HepG2 (cell line): ENCODE results near the gene TIAM1. TPM values are rescaled to one million over a fixed set of nuclear protein-coding genes. Genes with fewer than 3 reads are reported as not detected.

Source experiments
- ATAC-seq: fragments of 200-7000 bp; cut with Tn5 transposase; 3 replicates; pipeline ENCODE4 v1.9.1; 2020; ENCODE audit warnings: mild to moderate bottlenecking, moderate library complexity
- BruUV-seq: library from RNA; stranded (reverse); fragments of 400-500 nt; replicated peaks from 2 replicates; lab custom pipeline; 2021; lab: Mats Ljungman, UMichigan
- CTCF ChIA-PET: fragments of 300-600 bp; formaldehyde crosslinking; extraction: SDS; loops from one replicate; lab custom pipeline; 2021; ENCODE audit warnings: low total read pairs, inconsistent platforms, low intra/inter-chr PET ratio; lab: Yijun Ruan, JAX
- POLR2A ChIA-PET: fragments of 350-600 bp; sonication (Branson Sonifier 250); formaldehyde crosslinking; loops from one replicate; lab custom pipeline; 2020; ENCODE audit warnings: antibody characterized with exemption, inconsistent platforms; lab: Yijun Ruan, JAX
- DNase-seq: peaks from one replicate; pipeline ENCODE4 v3.0.0-alpha.2; 2015; ENCODE audit warnings: low spot score
- FAIRE-seq: peaks from 3 replicates; lab custom pipeline; 2011; peaks lifted over from hg19 to GRCh38; lab: Jason Lieb, UNC
- H2AFZ ChIP-seq: one replicate; pipeline ENCODE4 v1.6.1; 2011; ENCODE audit warnings: low read length, inconsistent platforms
- H3K27ac ChIP-seq: fragments of 300-600 bp; 3 replicates; pipeline ENCODE4 v1.8.0; 2011; ENCODE audit warnings: mixed run types, mild to moderate bottlenecking, mixed read lengths, low read length, inconsistent platforms; ENCODE audit not compliant: insufficient read depth; ENCODE audit errors: extremely low read length
- H3K27me3 ChIP-seq, 2 experiments: fragments of 200-600 bp in 1 of 2; 2 replicates in 1 of 2; 3 replicates in 1 of 2; pipeline versions ENCODE4 v1.6.0 to v1.8.0; 2011; ENCODE audit warnings: low read length in 2 of 2, mild to moderate bottlenecking in 2 of 2, moderate library complexity in 2 of 2, inconsistent platforms in 1 of 2; ENCODE audit not compliant: insufficient read depth in 2 of 2, control insufficient read depth in 1 of 2
- H3K36me3 ChIP-seq, 2 experiments: fragments of 200-600 bp in 1 of 2; replicated peaks in 1 of 2; 2 replicates in 1 of 2; 3 replicates in 1 of 2; pipeline versions ENCODE4 v1.5.1 to v1.8.0; 2011; ENCODE audit warnings: low read length in 2 of 2, inconsistent platforms in 1 of 2; ENCODE audit not compliant: insufficient read depth in 2 of 2, control insufficient read depth in 1 of 2
- H3K4me1 ChIP-seq: 2 replicates; pipeline ENCODE4 v1.5.1; 2012; ENCODE audit warnings: low read length, inconsistent platforms; ENCODE audit not compliant: insufficient read depth
- H3K4me2 ChIP-seq: 2 replicates; pipeline ENCODE4 v1.6.0; 2011; ENCODE audit warnings: low read depth, low read length, inconsistent platforms
- H3K4me3 ChIP-seq, 3 experiments: fragments of 200-600 bp in 1 of 3; sonication (generic), shearing (Covaris generic) in 1 of 3; replicated peaks in 1 of 3; 2 replicates each; pipeline ENCODE4 v1.5.1; 2011 to 2016; ENCODE audit warnings: low read length in 3 of 3, inconsistent platforms in 2 of 3, low read depth in 2 of 3, mild to moderate bottlenecking in 2 of 3, control low read depth in 1 of 3, mixed read lengths in 1 of 3; ENCODE audit not compliant: insufficient read depth in 1 of 3
- H3K79me2 ChIP-seq: one replicate; pipeline ENCODE4 v1.6.1; 2011; ENCODE audit warnings: low read length, inconsistent platforms; ENCODE audit not compliant: insufficient read depth
- H3K9ac ChIP-seq: 2 replicates; pipeline ENCODE4 v1.6.0; 2011; ENCODE audit warnings: mild to moderate bottlenecking, low read depth, low read length, inconsistent platforms; ENCODE audit not compliant: insufficient read depth
- H3K9me3 ChIP-seq: 2 replicates; pipeline ENCODE4 v1.5.1; 2012; ENCODE audit warnings: mild to moderate bottlenecking, low read length
- H4K20me1 ChIP-seq: 2 replicates; pipeline ENCODE4 v1.6.0; 2011; ENCODE audit warnings: inconsistent platforms, mild to moderate bottlenecking, low read length, moderate library complexity; ENCODE audit not compliant: insufficient read depth
- ATAD3A ChIP-seq: sonication (generic); formaldehyde crosslinking; IDR thresholded peaks from 2 replicates; pipeline ENCODE4 v1.4.0; 2020; ENCODE audit warnings: missing genetic modification reagents
- ATF7 ChIP-seq, 2 experiments: fragments of 450-650 bp in 1 of 2; sonication (generic) in 1 of 2; formaldehyde crosslinking in 1 of 2; IDR thresholded peaks; 2 replicates each; pipeline versions ENCODE4 v1.4.0 to v1.6.1; 2016 to 2020; ENCODE audit warnings: antibody characterized with exemption in 1 of 2, mild to moderate bottlenecking in 1 of 2, missing genetic modification reagents in 1 of 2
- FOXK2 ChIP-seq: fragments of 450-650 bp; IDR thresholded peaks from 2 replicates; pipeline ENCODE4 v1.6.1; 2016
- GABPB1 ChIP-seq: IDR thresholded peaks from 2 replicates; pipeline ENCODE4 v1.6.1; 2016; ENCODE audit warnings: mild to moderate bottlenecking, missing genetic modification reagents, moderate library complexity, missing compliant biosample characterization
- HNF1B ChIP-seq: sonication (generic); formaldehyde crosslinking; IDR thresholded peaks from 2 replicates; pipeline ENCODE4 v1.5.1; 2020; ENCODE audit warnings: mild to moderate bottlenecking, moderate library complexity, missing genetic modification reagents
- MBD4 ChIP-seq: IDR thresholded peaks from 2 replicates; pipeline ENCODE4 v1.6.1; 2012; ENCODE audit warnings: low read length, inconsistent platforms, borderline replicate concordance
- MEF2D ChIP-seq: sonication (generic); formaldehyde crosslinking; IDR thresholded peaks from 2 replicates; pipeline ENCODE4 v1.5.1; 2020; ENCODE audit warnings: mild to moderate bottlenecking, missing genetic modification reagents
- REL ChIP-seq: sonication (generic); formaldehyde crosslinking; conservative IDR thresholded peaks from 2 replicates; pipeline ENCODE4 v1.8.0; 2022; ENCODE audit warnings: mild to moderate bottlenecking, missing genetic modification reagents, moderate library complexity
- ZBTB21 ChIP-seq: sonication (generic); formaldehyde crosslinking; IDR thresholded peaks from 2 replicates; pipeline ENCODE4 v1.4.0; 2020; ENCODE audit warnings: missing genetic modification reagents
- ZEB1 ChIP-seq: IDR thresholded peaks from 2 replicates; pipeline ENCODE4 v1.6.1; 2012; ENCODE audit warnings: mild to moderate bottlenecking, low read depth, inconsistent platforms; ENCODE audit not compliant: insufficient replicate concordance
- ZNF383 ChIP-seq: sonication (generic); formaldehyde crosslinking; IDR thresholded peaks from 2 replicates; pipeline ENCODE4 v1.4.0; 2020; ENCODE audit warnings: missing genetic modification reagents, mild to moderate bottlenecking, borderline replicate concordance
- ZNF597 ChIP-seq: sonication (generic); formaldehyde crosslinking; IDR thresholded peaks from 2 replicates; pipeline ENCODE4 v1.5.0; 2020; ENCODE audit warnings: missing genetic modification reagents
- ZNF629 ChIP-seq: sonication (generic); formaldehyde crosslinking; conservative IDR thresholded peaks from 2 replicates; pipeline ENCODE4 v1.5.0; 2020; ENCODE audit warnings: missing genetic modification reagents
- ZNF770 ChIP-seq: sonication (generic); formaldehyde crosslinking; IDR thresholded peaks from 2 replicates; pipeline ENCODE4 v1.5.0; 2020; ENCODE audit warnings: mild to moderate bottlenecking, missing genetic modification reagents
- WGBS: methylation state at CpG from one replicate; pipeline ENCODE4 v1.1.6; 2017; ENCODE audit warnings: low lambda C conversion rate; 5-methylcytosine and 5-hydroxymethylcytosine counted together
- in situ Hi-C: cut with HindIII; loops from 2 replicates; pipeline ENCODE4 v1.10.0; 2017; ENCODE audit warnings: low pct_unique_long_range_greater_than_20kb; ENCODE audit not compliant: extremely low pct_ligation_motif_present
- intact Hi-C: fragments of 100-400 bp; cut with micrococcal nuclease; formaldehyde crosslinking; loops from one replicate; pipeline ENCODE4 v1.10.0; 2022; ENCODE audit not compliant: unreplicated experiment
- polyA plus RNA-seq, 8 experiments: library from polyadenylated mRNA; depleted of rRNA in 3 of 8; stranded (reverse) in 7 of 8; unstranded in 1 of 8; fragments of >200 nt; fragmentation: Illumina TruSeq in 4 of 8; extraction: Trizol in 4 of 8; gene quantifications; 2 replicates each; pipeline versions ENCODE4 v1.2.1 to v1.2.3, GENCODE V29; 2011 to 2016; ENCODE audit warnings: low read depth in 4 of 8, missing spikeins in 1 of 8, mixed read lengths in 1 of 8; ENCODE audit not compliant: insufficient read depth in 1 of 8
- total RNA-seq, 5 experiments: library from RNA; depleted of rRNA; stranded (reverse); fragments of >200 nt; fragmentation: Illumina TruSeq; extraction: Trizol; gene quantifications; 2 replicates each; pipeline ENCODE4 v1.2.3, GENCODE V29; 2016; ENCODE audit warnings: low read depth in 1 of 5
- TF ChIP-seq, protein P1 (sequence below): fragments of 450-650 bp; IDR thresholded peaks from 2 replicates; pipeline ENCODE4 v1.6.1; 2017; ENCODE audit warnings: mild to moderate bottlenecking

TIAM1 gene
- total and polyA plus RNA-seq, 2 of the 13 experiments (the other 11 are each of a cell fraction or from before 2014, with no cell fraction given), result 0.13 to 0.24 TPM

DNA sequence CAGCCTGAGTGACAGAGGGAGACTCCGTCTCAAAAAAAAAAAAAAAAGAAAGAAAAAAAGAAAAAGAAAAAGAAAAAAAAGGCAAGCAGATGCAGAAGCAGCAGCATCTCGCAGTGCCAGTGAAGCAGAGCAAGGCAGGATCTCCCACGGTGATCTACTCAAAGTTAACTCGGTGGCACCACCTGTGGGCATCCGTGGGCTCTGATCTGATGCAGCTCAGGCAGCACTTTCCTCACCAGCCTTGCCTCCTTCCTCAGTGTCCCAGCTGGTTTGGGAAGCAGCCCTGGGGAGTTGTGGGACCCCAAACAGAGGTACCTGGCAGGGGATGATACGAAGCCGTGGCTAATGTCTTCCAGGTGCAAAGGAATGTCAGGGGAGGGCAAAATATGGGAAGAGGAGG is 201.5 kb downstream of the TIAM1 start (continued):
- TF ChIP-seq ATF7 (IDR thresholded peaks at IDR 0.05), result no peak
- TF ChIP-seq ATF7 (CRISPR knock-in tag; IDR thresholded peaks at IDR 0.05), result no peak
- no peak for TF ChIP-seq MEF2D
- TF ChIP-seq REL (CRISPR knock-in tag), result no peak
- no peak for TF ChIP-seq ZNF629 (CRISPR knock-in tag)
- no peak for TF ChIP-seq ZNF383 (CRISPR knock-in tag)

DNA sequence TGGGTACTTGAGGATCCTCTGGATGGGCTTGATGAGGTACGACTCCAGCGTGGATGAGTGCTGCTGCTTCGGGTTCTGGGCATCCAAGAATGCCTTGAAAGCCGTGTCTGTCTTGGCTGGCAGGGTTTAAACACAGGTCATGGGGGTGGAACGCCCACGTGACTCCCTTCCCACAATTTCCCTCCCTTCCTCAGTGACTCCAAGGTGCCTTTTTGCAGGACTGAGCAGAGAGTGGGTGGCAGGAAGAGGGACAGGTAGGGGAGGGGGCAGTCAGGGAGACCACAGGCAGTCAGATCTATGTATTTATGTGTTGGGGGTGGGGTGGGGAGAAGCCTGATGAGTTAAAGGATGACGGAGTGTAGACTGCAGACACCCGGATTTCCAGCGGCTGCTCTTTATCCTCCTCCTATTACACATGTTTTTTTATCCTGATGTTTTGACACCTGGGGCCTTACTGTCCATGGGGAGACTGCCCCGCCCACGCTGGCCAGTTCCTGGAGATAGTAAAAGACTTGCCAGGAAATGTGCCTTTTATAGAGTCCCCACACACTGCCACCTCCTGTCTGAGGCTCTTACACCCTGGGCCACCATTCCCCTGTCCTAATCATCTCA is 202.6 kb downstream of the TIAM1 start:
- in situ Hi-C loops (no loop called here), intact Hi-C loops (no loop called here)
- no peaks in the 10 kb centered on the region for H3K36me3 ChIP-seq
- no peak for ATAC-seq
- H3K4me2 ChIP-seq, result no peak overlapping the region
- DNase-seq, result no peak
- POLR2A ChIA-PET, result no interaction called here
- no peaks in the 10 kb centered on the region for H3K79me2 ChIP-seq
- no peak overlapping the region for H3K9ac ChIP-seq
- no peaks in the 10 kb centered on the region for H3K4me1 ChIP-seq
- H3K4me3 ChIP-seq, result no peak overlapping the region
- H4K20me1 ChIP-seq, result no peaks in the 10 kb centered on the region
- WGBS, result 33% methylated on average over 5 of the region's 11 CpGs
- CTCF ChIA-PET, result no interaction called here
- H2AFZ ChIP-seq, result no peak overlapping the region
- H3K9me3 ChIP-seq, result no peaks in the 10 kb centered on the region
- H3K27me3 ChIP-seq, result no peaks in the 10 kb centered on the region; a peak in 1 of 5 replicates
- no peak overlapping the region for H3K27ac ChIP-seq
- no peak for FAIRE-seq
- no TSS peak for BruUV-seq
- no peak for TF ChIP-seq ZEB1
- TF ChIP-seq, protein P1, sequence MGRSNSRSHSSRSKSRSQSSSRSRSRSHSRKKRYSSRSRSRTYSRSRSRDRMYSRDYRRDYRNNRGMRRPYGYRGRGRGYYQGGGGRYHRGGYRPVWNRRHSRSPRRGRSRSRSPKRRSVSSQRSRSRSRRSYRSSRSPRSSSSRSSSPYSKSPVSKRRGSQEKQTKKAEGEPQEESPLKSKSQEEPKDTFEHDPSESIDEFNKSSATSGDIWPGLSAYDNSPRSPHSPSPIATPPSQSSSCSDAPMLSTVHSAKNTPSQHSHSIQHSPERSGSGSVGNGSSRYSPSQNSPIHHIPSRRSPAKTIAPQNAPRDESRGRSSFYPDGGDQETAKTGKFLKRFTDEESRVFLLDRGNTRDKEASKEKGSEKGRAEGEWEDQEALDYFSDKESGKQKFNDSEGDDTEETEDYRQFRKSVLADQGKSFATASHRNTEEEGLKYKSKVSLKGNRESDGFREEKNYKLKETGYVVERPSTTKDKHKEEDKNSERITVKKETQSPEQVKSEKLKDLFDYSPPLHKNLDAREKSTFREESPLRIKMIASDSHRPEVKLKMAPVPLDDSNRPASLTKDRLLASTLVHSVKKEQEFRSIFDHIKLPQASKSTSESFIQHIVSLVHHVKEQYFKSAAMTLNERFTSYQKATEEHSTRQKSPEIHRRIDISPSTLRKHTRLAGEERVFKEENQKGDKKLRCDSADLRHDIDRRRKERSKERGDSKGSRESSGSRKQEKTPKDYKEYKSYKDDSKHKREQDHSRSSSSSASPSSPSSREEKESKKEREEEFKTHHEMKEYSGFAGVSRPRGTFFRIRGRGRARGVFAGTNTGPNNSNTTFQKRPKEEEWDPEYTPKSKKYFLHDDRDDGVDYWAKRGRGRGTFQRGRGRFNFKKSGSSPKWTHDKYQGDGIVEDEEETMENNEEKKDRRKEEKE, result no peak
- no peak for TF ChIP-seq ATAD3A (CRISPR knock-in tag)
- no peak for TF ChIP-seq ZNF597 (CRISPR knock-in tag)
- TF ChIP-seq GABPB1, result no peak
- no peak for TF ChIP-seq FOXK2
- no peak for TF ChIP-seq ZNF770 (CRISPR knock-in tag)
- TF ChIP-seq MBD4, result no peak
- no peak for TF ChIP-seq HNF1B (CRISPR knock-in tag)
- TF ChIP-seq ZBTB21, result no peak
